Adrenal gland (tissue), 12 donors: ENCODE data around the gene RPTOR. TPM values are rescaled to one million over a fixed set of nuclear protein-coding genes. Genes with fewer than 3 reads are reported as not detected.
A peak's percentile ranks its signal among the peaks of the same experiment; 100 is the strongest.

Source experiments
- DNase-seq, 7 donors: peaks; one replicate each; pipeline ENCODE4 v3.0.0-alpha.2; 2019 to 2020
- H3K27ac ChIP-seq, 5 donors: fragments of 200-600 bp; sonication (generic) in 4 of 5; 1 replicate in 3 of 5; 2 replicates in 2 of 5; pipeline versions ENCODE4 v1.5.1 to v1.8.0; 2016 to 2020; ENCODE audit warnings: mild to moderate bottlenecking in 1 of 5
- H3K27me3 ChIP-seq: fragments of 200-600 bp; 2 replicates; pipeline ENCODE4 v1.8.0; 2021
- H3K36me3 ChIP-seq, 2 donors: fragments of 200-600 bp; replicated peaks in 1 of 2; 1 replicate in 1 of 2; 2 replicates in 1 of 2; pipeline versions ENCODE4 v1.5.1 to v1.8.0; 2018 to 2022
- H3K4me1 ChIP-seq, 2 donors: fragments of 200-600 bp; replicated peaks in 1 of 2; 1 replicate in 1 of 2; 2 replicates in 1 of 2; pipeline versions ENCODE4 v1.5.1 to v1.8.0; 2018 to 2021
- H3K4me3 ChIP-seq, 4 donors: fragments of 200-600 bp; sonication (generic) in 3 of 4; one replicate each; pipeline ENCODE4 v1.5.1; 2016 to 2018
- H3K9me3 ChIP-seq, 3 donors: fragments of 200-600 bp; sonication (generic) in 1 of 3; replicated peaks in 1 of 3; 1 replicate in 2 of 3; 2 replicates in 1 of 3; pipeline versions ENCODE4 v1.5.1 to v1.8.0; 2016 to 2021
- CTCF ChIP-seq, 6 experiments: fragments of 450-650 bp in 4 of 6; fragments of 200-600 bp in 2 of 6; sonication (generic) in 1 of 6; IDR thresholded peaks; 1 replicate in 5 of 6; 2 replicates in 1 of 6; pipeline versions ENCODE4 v1.5.1 to v1.8.0; 2016 to 2021; ENCODE audit warnings: antibody characterized with exemption in 6 of 6, mild to moderate bottlenecking in 2 of 6, moderate library complexity in 1 of 6
- POLR2A ChIP-seq, 2 donors: fragments of 450-650 bp; IDR thresholded peaks; one replicate each; pipeline ENCODE4 v1.6.1; 2017; ENCODE audit warnings: antibody characterized with exemption in 2 of 2, mild to moderate bottlenecking in 2 of 2, moderate library complexity in 1 of 2
- WGBS, 4 donors: extraction: QIAGEN DNeasy Blood & Tissue Kit in 2 of 4; methylation state at CpG; one replicate each; pipeline versions ENCODE4 v1.1.5 to v1.1.7; 2013 to 2017; 5-methylcytosine and 5-hydroxymethylcytosine counted together
- intact Hi-C, 2 donors: fragments of 100-400 bp; cut with DNase I; formaldehyde crosslinking; loops; one replicate each; pipeline versions ENCODE4 v1.14.1 to v1.15.0; 2022 to 2023
- polyA plus RNA-seq, 3 donors: library from polyadenylated mRNA; stranded (reverse); fragments of 200-250 nt in 2 of 3; fragments of 350-450 nt in 1 of 3; fragmentation: Illumina TruSeq in 1 of 3; extraction: RNeasy Lipid Tissue Mini Kit (QIAGEN cat#74804) in 1 of 3; gene quantifications; one replicate each; pipeline ENCODE4 v1.2.3, GENCODE V29; 2013 to 2014
- total RNA-seq, 9 donors: library from RNA; depleted of rRNA in 4 of 9; stranded (reverse); fragments of >200 nt in 4 of 9; fragments of 120-200 nt in 1 of 9; fragmentation: NEBNext Ultra II Directional in 1 of 9; extraction: Animal tissue kit (Norgen Biotek cat#: 25700) in 1 of 9; gene quantifications; one replicate each; pipeline versions ENCODE4 v1.1.0 to v1.2.4, GENCODE V29; 2013 to 2023
- donor health status: healthy with polysubstance abuse.
- donor health status: Bipolar disorder and iron deficiency.
- donor health status: DM: yes; HTN: yes; CAD: no.
- donor health status: DM: no; HTN: no; CAD: no.
- donor health status: DM: no; HTN: no; CAD: no.
- donor health status: DM: yes; HTN: yes; CAD: no.

The RPTOR gene
- total and polyA plus RNA-seq, 12 donors = 9.7 to 53.3 (median 29.7) TPM

- intact Hi-C loops = no loop called here
- 92 to 97% (median 95%) methylated on average over 7 of the region's 7 CpGs for WGBS, 4 donors
- H3K27ac ChIP-seq = no peak overlapping the region
- TF ChIP-seq CTCF (IDR thresholded peaks at IDR 0.05) (no peak), POLR2A (IDR thresholded peaks at IDR 0.05) (no peak)
- no peak for DNase-seq
- H3K27me3 ChIP-seq = no peaks in the 10 kb centered on the region
- H3K36me3 ChIP-seq = no peaks in the 10 kb centered on the region
- no peaks in the 10 kb centered on the region for H3K4me1 ChIP-seq
- H3K9me3 ChIP-seq = no peaks in the 10 kb centered on the region
- H3K4me3 ChIP-seq = no peak overlapping the region
These were observed 60.0 kb downstream of the RPTOR start for GRCh38 chr17:80604670-80605010.

GRCh38 chr17:80605326-80606066 is 60.9 kb downstream of the RPTOR start:
- Histone ChIP-seq H3K4me1 (no peaks in the 10 kb centered on the region), H3K27me3 (no peaks in the 10 kb centered on the region), H3K36me3 (no peaks in the 10 kb centered on the region), H3K4me3 (no peak overlapping the region), H3K27ac (peak overlapping the region in 1 of 5 donors; percentile 45), H3K9me3 (no peaks in the 10 kb centered on the region)
- intact Hi-C loops = no loop called here
- WGBS, 4 donors = 71 to 84% (median 77%) methylated on average over 16 of the region's 16 CpGs
- DNase-seq = peak in 6 of 7 donors; percentile 58 to 79 (median 70)
- no peak for TF ChIP-seq CTCF (IDR thresholded peaks at IDR 0.05)
- TF ChIP-seq POLR2A (IDR thresholded peaks at IDR 0.05) = no peak

- DNase-seq = no peak
- WGBS, 4 donors = 94 to 98% (median 96%) methylated on average over 10 to 12 of the region's 12 CpGs
These were observed 63.7 kb downstream of the RPTOR start for GRCh38 chr17:80608326-80608725.

GRCh38 chr17:80609757-80610156 is 65.1 kb downstream of the RPTOR start:
- peak in 2 of 7 donors; percentile 27 to 42 for DNase-seq
- intact Hi-C loops = no loop called here
- TF ChIP-seq CTCF (IDR thresholded peaks at IDR 0.05) = no peak
- TF ChIP-seq POLR2A (IDR thresholded peaks at IDR 0.05) = no peak
- WGBS, 4 donors = 46 to 66% (median 62%) methylated on average over 5 of the region's 5 CpGs
- no peaks in the 10 kb centered on the region for H3K36me3 ChIP-seq
- no peak overlapping the region for H3K27ac ChIP-seq
- no peak overlapping the region for H3K4me3 ChIP-seq
- no peaks in the 10 kb centered on the region for H3K9me3 ChIP-seq
- no peaks in the 10 kb centered on the region for H3K4me1 ChIP-seq
- H3K27me3 ChIP-seq = no peaks in the 10 kb centered on the region

More at GRCh38 chr17:80608326-80608725, 63.7 kb downstream of the RPTOR start:
- no peaks in the 10 kb centered on the region for H3K27me3 ChIP-seq
- H3K4me1 ChIP-seq = no peaks in the 10 kb centered on the region
- intact Hi-C loops = no loop called here
- H3K4me3 ChIP-seq = no peak overlapping the region
- no peak overlapping the region for H3K27ac ChIP-seq
- no peak for TF ChIP-seq POLR2A (IDR thresholded peaks at IDR 0.05)
- TF ChIP-seq CTCF (IDR thresholded peaks at IDR 0.05) = no peak
- no peaks in the 10 kb centered on the region for H3K36me3 ChIP-seq
- H3K9me3 ChIP-seq = no peaks in the 10 kb centered on the region
